GM23338 (cell line): ENCODE data around the gene RAD51B. TPM values are rescaled to one million over a fixed set of nuclear protein-coding genes. Genes with fewer than 3 reads are reported as not detected.

Source experiments
- ATAC-seq: fragments of 200-7000 bp; cut with Tn5 transposase; 3 replicates; pipeline ENCODE4 v1.9.1; 2020
- DNase-seq: peaks from one replicate; pipeline ENCODE4 v3.0.0-alpha.2; 2015; ENCODE audit warnings: low spot score
- H2AFZ ChIP-seq: fragments of 200-600 bp; sonication (generic); 2 replicates; pipeline ENCODE4 v1.8.0; 2016; ENCODE audit warnings: antibody characterized with exemption, mild to moderate bottlenecking, moderate library complexity
- H3F3A ChIP-seq: fragments of 200-600 bp; sonication (generic); replicated peaks from 2 replicates; pipeline ENCODE4 v1.8.0; 2017; ENCODE audit warnings: antibody characterized with exemption, mixed run types, low read depth
- H3K27ac ChIP-seq: fragments of 200-600 bp; sonication (generic); 2 replicates; pipeline ENCODE4 v1.6.1; 2016; ENCODE audit warnings: low read depth
- H3K27me3 ChIP-seq: fragments of 200-600 bp; sonication (generic); 2 replicates; pipeline ENCODE4 v1.8.0; 2016; ENCODE audit warnings: mild to moderate bottlenecking, mixed run types, moderate library complexity; ENCODE audit not compliant: insufficient read depth
- H3K36me3 ChIP-seq: fragments of 200-600 bp; sonication (generic); 2 replicates; pipeline ENCODE4 v1.8.0; 2016; ENCODE audit warnings: mild to moderate bottlenecking; ENCODE audit not compliant: insufficient read depth
- H3K4me1 ChIP-seq: fragments of 200-600 bp; sonication (generic); 2 replicates; pipeline ENCODE4 v1.8.0; 2016; ENCODE audit warnings: mild to moderate bottlenecking, moderate library complexity; ENCODE audit not compliant: insufficient read depth
- H3K4me2 ChIP-seq: fragments of 200-600 bp; sonication (generic); 2 replicates; pipeline ENCODE4 v1.7.1; 2017; ENCODE audit warnings: mixed run types
- H3K4me3 ChIP-seq: fragments of 200-600 bp; sonication (generic); 2 replicates; pipeline ENCODE4 v1.6.1; 2016; ENCODE audit warnings: mixed run types
- H3K79me2 ChIP-seq: fragments of 200-600 bp; sonication (generic); replicated peaks from 2 replicates; pipeline ENCODE4 v1.8.0; 2017; ENCODE audit warnings: mild to moderate bottlenecking; ENCODE audit not compliant: insufficient read depth
- H3K9me2 ChIP-seq: fragments of 200-600 bp; sonication (generic); 2 replicates; pipeline ENCODE4 v1.8.0; 2017; ENCODE audit not compliant: insufficient read depth
- H4K20me1 ChIP-seq: fragments of 200-600 bp; sonication (generic); replicated peaks from 2 replicates; pipeline ENCODE4 v1.8.0; 2017; ENCODE audit warnings: mild to moderate bottlenecking; ENCODE audit not compliant: insufficient read depth
- H3K27ac Mint-ChIP-seq: 2 replicates; pipeline ENCODE4 v1.8.0; 2020; ENCODE audit warnings: inconsistent platforms, mild to moderate bottlenecking, moderate library complexity, mixed read lengths
- H3K27me3 Mint-ChIP-seq: 3 replicates; pipeline ENCODE4 v1.8.0; 2022; ENCODE audit warnings: low read depth, mild to moderate bottlenecking, moderate library complexity, mixed read lengths, inconsistent platforms; ENCODE audit not compliant: insufficient read depth, poor library complexity
- H3K36me3 Mint-ChIP-seq: 3 replicates; pipeline ENCODE4 v1.8.0; 2021; ENCODE audit warnings: low read depth, mild to moderate bottlenecking, inconsistent platforms, moderate library complexity, mixed read lengths
- H3K4me1 Mint-ChIP-seq: 3 replicates; pipeline ENCODE4 v1.8.0; 2020; ENCODE audit warnings: mild to moderate bottlenecking, inconsistent platforms, mixed read lengths
- H3K4me3 Mint-ChIP-seq: 3 replicates; pipeline ENCODE4 v1.8.0; 2021; ENCODE audit warnings: moderate library complexity, mild to moderate bottlenecking, inconsistent platforms, mixed read lengths
- H3K9me3 Mint-ChIP-seq: 3 replicates; pipeline ENCODE4 v1.8.0; 2020; ENCODE audit warnings: moderate library complexity, mild to moderate bottlenecking, inconsistent platforms, mixed read lengths
- CREB1 ChIP-seq: fragments of 250-450 bp; sonication (Bioruptor Pico); IDR thresholded peaks from 2 replicates; pipeline ENCODE4 v1.5.0; 2020; ENCODE audit warnings: low read depth, mild to moderate bottlenecking, moderate library complexity
- JUNB ChIP-seq: IDR thresholded peaks from one replicate; pipeline ENCODE4 v1.6.1; 2016; ENCODE audit warnings: antibody characterized with exemption; ENCODE audit not compliant: unreplicated experiment
- POLR2AphosphoS5 ChIP-seq: IDR thresholded peaks from 2 replicates; pipeline ENCODE4 v1.6.1; 2016; ENCODE audit warnings: antibody characterized with exemption, low read depth
- ZNF114 ChIP-seq: fragments of 250-450 bp; sonication (Bioruptor Pico); IDR thresholded peaks from 2 replicates; pipeline ENCODE4 v1.5.0; 2020; ENCODE audit warnings: mild to moderate bottlenecking, moderate library complexity
- polyA plus RNA-seq: library from polyadenylated mRNA; unstranded; fragments of >200 nt; fragmentation: Nextera tagmentation; extraction: Ambion mirVana; gene quantifications from 2 replicates; pipeline ENCODE4 v1.2.1, GENCODE V29; 2016
- total RNA-seq: library from RNA; depleted of rRNA; stranded (reverse); fragments of >200 nt; shearing (Covaris generic); gene quantifications from 2 replicates; pipeline ENCODE4 v1.2.3, GENCODE V29; 2014
- TF ChIP-seq, protein P1 (sequence below): IDR thresholded peaks from one replicate; pipeline ENCODE4 v1.6.1; 2018; ENCODE audit warnings: antibody characterized with exemption; ENCODE audit not compliant: unreplicated experiment
- TF ChIP-seq, protein P2 (sequence below): fragments of 250-450 bp; sonication (Bioruptor Pico); IDR thresholded peaks from 2 replicates; pipeline ENCODE4 v1.5.0; 2020; ENCODE audit warnings: mild to moderate bottlenecking, moderate library complexity
- TF ChIP-seq, protein P3 (sequence below), 2 experiments: fragments of 200-600 bp in 1 of 2; sonication (generic) in 1 of 2; conservative IDR thresholded peaks; 2 replicates each; pipeline versions ENCODE4 v1.5.1 to v1.6.1; 2016 to 2017; ENCODE audit warnings: antibody characterized with exemption in 2 of 2, low read depth in 2 of 2, mild to moderate bottlenecking in 2 of 2, moderate library complexity in 1 of 2

RAD51B gene
- total and polyA plus RNA-seq, 2 experiments from 2014 or later: 15.7 to 29.1 TPM

DNA sequence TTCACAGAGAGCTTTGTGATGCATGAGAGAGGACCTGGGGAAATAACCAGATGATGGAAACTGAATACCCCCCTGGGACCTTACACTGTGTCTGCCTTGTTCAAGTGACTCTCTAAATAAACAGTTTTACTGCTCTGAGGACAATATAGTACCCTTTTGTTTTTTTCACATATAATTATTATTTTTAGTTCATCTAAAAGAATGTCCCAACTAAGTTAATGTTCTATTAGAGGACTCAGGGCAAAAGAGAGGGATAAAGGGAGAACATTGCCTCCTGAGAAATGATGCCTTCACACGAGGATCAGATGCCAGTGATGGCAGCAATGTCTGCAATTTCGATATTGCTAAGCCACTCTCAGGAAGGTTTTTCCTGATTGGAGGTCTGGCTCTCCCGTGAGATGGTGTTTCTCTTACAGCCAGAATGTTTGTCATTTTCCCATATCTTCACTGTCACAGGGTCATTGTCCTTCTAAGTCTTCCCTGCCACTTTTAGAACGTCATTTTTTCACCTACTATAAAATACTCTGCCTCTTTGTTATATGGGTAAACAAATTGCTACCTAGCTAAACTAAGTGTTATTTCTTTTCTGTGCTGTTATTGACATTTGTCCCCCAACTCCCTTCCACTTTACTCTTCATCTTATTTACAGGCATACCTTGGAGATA lies 201.6 kb downstream of the RAD51B start:
- Mint-ChIP-seq H3K4me3 (no peak overlapping the region), H3K4me1 (peaks cover 5% of the 10 kb centered on the region; the same call in 2 of the 3 replicates), H3K36me3 (peaks cover 14% of the 10 kb centered on the region; the same call in 2 of the 3 replicates), H3K27me3 (peaks cover 3% of the 10 kb centered on the region), H3K9me3 (peaks cover 11% of the 10 kb centered on the region; the same call in 2 of the 3 replicates), H3K27ac (no peak overlapping the region)
- no peaks in the 10 kb centered on the region for H3K9me2 ChIP-seq
- no peaks in the 10 kb centered on the region for H3K36me3 ChIP-seq
- no peaks in the 10 kb centered on the region for H4K20me1 ChIP-seq
- no peak overlapping the region for H3K27ac ChIP-seq
- DNase-seq (no peak), ATAC-seq (peak; percentile 52; the same call in 2 of the 3 replicates)
- no peak overlapping the region for H3K4me2 ChIP-seq
- no peaks in the 10 kb centered on the region for H3K4me1 ChIP-seq
- no peaks in the 10 kb centered on the region for H3K27me3 ChIP-seq
- TF ChIP-seq, protein P1, sequence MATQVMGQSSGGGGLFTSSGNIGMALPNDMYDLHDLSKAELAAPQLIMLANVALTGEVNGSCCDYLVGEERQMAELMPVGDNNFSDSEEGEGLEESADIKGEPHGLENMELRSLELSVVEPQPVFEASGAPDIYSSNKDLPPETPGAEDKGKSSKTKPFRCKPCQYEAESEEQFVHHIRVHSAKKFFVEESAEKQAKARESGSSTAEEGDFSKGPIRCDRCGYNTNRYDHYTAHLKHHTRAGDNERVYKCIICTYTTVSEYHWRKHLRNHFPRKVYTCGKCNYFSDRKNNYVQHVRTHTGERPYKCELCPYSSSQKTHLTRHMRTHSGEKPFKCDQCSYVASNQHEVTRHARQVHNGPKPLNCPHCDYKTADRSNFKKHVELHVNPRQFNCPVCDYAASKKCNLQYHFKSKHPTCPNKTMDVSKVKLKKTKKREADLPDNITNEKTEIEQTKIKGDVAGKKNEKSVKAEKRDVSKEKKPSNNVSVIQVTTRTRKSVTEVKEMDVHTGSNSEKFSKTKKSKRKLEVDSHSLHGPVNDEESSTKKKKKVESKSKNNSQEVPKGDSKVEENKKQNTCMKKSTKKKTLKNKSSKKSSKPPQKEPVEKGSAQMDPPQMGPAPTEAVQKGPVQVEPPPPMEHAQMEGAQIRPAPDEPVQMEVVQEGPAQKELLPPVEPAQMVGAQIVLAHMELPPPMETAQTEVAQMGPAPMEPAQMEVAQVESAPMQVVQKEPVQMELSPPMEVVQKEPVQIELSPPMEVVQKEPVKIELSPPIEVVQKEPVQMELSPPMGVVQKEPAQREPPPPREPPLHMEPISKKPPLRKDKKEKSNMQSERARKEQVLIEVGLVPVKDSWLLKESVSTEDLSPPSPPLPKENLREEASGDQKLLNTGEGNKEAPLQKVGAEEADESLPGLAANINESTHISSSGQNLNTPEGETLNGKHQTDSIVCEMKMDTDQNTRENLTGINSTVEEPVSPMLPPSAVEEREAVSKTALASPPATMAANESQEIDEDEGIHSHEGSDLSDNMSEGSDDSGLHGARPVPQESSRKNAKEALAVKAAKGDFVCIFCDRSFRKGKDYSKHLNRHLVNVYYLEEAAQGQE: no peak
- no peak for TF ChIP-seq POLR2AphosphoS5
- no peak for TF ChIP-seq JUNB
- TF ChIP-seq, protein P2, sequence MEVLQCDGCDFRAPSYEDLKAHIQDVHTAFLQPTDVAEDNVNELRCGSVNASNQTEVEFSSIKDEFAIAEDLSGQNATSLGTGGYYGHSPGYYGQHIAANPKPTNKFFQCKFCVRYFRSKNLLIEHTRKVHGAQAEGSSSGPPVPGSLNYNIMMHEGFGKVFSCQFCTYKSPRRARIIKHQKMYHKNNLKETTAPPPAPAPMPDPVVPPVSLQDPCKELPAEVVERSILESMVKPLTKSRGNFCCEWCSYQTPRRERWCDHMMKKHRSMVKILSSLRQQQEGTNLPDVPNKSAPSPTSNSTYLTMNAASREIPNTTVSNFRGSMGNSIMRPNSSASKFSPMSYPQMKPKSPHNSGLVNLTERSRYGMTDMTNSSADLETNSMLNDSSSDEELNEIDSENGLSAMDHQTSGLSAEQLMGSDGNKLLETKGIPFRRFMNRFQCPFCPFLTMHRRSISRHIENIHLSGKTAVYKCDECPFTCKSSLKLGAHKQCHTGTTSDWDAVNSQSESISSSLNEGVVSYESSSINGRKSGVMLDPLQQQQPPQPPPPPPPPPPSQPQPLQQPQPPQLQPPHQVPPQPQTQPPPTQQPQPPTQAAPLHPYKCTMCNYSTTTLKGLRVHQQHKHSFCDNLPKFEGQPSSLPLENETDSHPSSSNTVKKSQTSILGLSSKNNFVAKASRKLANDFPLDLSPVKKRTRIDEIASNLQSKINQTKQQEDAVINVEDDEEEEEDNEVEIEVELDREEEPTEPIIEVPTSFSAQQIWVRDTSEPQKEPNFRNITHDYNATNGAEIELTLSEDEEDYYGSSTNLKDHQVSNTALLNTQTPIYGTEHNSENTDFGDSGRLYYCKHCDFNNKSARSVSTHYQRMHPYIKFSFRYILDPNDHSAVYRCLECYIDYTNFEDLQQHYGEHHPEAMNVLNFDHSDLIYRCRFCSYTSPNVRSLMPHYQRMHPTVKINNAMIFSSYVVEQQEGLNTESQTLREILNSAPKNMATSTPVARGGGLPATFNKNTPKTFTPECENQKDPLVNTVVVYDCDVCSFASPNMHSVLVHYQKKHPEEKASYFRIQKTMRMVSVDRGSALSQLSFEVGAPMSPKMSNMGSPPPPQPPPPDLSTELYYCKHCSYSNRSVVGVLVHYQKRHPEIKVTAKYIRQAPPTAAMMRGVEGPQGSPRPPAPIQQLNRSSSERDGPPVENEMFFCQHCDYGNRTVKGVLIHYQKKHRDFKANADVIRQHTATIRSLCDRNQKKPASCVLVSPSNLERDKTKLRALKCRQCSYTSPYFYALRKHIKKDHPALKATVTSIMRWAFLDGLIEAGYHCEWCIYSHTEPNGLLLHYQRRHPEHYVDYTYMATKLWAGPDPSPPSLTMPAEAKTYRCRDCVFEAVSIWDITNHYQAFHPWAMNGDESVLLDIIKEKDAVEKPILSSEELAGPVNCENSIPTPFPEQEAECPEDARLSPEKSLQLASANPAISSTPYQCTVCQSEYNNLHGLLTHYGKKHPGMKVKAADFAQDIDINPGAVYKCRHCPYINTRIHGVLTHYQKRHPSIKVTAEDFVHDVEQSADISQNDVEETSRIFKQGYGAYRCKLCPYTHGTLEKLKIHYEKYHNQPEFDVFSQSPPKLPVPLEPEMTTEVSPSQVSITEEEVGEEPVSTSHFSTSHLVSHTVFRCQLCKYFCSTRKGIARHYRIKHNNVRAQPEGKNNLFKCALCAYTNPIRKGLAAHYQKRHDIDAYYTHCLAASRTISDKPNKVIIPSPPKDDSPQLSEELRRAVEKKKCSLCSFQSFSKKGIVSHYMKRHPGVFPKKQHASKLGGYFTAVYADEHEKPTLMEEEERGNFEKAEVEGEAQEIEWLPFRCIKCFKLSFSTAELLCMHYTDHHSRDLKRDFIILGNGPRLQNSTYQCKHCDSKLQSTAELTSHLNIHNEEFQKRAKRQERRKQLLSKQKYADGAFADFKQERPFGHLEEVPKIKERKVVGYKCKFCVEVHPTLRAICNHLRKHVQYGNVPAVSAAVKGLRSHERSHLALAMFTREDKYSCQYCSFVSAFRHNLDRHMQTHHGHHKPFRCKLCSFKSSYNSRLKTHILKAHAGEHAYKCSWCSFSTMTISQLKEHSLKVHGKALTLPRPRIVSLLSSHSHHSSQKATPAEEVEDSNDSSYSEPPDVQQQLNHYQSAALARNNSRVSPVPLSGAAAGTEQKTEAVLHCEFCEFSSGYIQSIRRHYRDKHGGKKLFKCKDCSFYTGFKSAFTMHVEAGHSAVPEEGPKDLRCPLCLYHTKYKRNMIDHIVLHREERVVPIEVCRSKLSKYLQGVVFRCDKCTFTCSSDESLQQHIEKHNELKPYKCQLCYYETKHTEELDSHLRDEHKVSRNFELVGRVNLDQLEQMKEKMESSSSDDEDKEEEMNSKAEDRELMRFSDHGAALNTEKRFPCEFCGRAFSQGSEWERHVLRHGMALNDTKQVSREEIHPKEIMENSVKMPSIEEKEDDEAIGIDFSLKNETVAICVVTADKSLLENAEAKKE (CRISPR knock-in tag): no peak
- TF ChIP-seq ZNF114 (CRISPR knock-in tag): no peak
- TF ChIP-seq, protein P3, sequence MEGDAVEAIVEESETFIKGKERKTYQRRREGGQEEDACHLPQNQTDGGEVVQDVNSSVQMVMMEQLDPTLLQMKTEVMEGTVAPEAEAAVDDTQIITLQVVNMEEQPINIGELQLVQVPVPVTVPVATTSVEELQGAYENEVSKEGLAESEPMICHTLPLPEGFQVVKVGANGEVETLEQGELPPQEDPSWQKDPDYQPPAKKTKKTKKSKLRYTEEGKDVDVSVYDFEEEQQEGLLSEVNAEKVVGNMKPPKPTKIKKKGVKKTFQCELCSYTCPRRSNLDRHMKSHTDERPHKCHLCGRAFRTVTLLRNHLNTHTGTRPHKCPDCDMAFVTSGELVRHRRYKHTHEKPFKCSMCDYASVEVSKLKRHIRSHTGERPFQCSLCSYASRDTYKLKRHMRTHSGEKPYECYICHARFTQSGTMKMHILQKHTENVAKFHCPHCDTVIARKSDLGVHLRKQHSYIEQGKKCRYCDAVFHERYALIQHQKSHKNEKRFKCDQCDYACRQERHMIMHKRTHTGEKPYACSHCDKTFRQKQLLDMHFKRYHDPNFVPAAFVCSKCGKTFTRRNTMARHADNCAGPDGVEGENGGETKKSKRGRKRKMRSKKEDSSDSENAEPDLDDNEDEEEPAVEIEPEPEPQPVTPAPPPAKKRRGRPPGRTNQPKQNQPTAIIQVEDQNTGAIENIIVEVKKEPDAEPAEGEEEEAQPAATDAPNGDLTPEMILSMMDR (conservative IDR thresholded peaks at IDR 0.05; ENCODE audit: low read depth in 2 of 2): no peak
- no peak for TF ChIP-seq CREB1 (CRISPR knock-in tag)
- H3F3A ChIP-seq: no peaks in the 10 kb centered on the region
- no peak overlapping the region for H2AFZ ChIP-seq
- no peak overlapping the region for H3K4me3 ChIP-seq
- H3K79me2 ChIP-seq: no peaks in the 10 kb centered on the region
